Loucy (cell line): ENCODE results near the gene MALAT1.

Experiments
- H2AFZ ChIP-seq: fragments of 200-600 bp; sonication (generic); 2 replicates; pipeline ENCODE4 v1.6.0; 2016; ENCODE audit warnings: antibody characterized with exemption, mild to moderate bottlenecking, low read length, moderate library complexity
- H3F3A ChIP-seq: fragments of 200-600 bp; 2 replicates; pipeline ENCODE4 v1.6.0; 2016; ENCODE audit warnings: antibody characterized with exemption, low read depth, mild to moderate bottlenecking
- H3K27me3 ChIP-seq: fragments of 200-600 bp; sonication (generic); 2 replicates; pipeline ENCODE4 v1.6.1; 2014; ENCODE audit warnings: low read length, mild to moderate bottlenecking; ENCODE audit not compliant: insufficient read depth, poor library complexity, severe bottlenecking
- H3K36me3 ChIP-seq: fragments of 200-600 bp; sonication (generic); 2 replicates; pipeline ENCODE4 v1.6.1; 2016; ENCODE audit warnings: low read length; ENCODE audit not compliant: insufficient read depth
- H3K4me1 ChIP-seq: fragments of 200-600 bp; sonication (generic); 2 replicates; pipeline ENCODE4 v1.5.1; 2014; ENCODE audit warnings: low read length, mild to moderate bottlenecking; ENCODE audit not compliant: insufficient read depth, poor library complexity, severe bottlenecking
- H3K4me2 ChIP-seq: fragments of 200-600 bp; sonication (generic); 2 replicates; pipeline ENCODE4 v1.6.0; 2014; ENCODE audit warnings: antibody characterized with exemption, low read length, low read depth, mild to moderate bottlenecking; ENCODE audit not compliant: poor library complexity, severe bottlenecking
- H3K4me3 ChIP-seq: fragments of 200-600 bp; sonication (generic); 2 replicates; pipeline ENCODE4 v1.5.1; 2014; ENCODE audit warnings: low read length, mild to moderate bottlenecking, mixed read lengths; ENCODE audit not compliant: poor library complexity, severe bottlenecking
- H3K79me2 ChIP-seq: fragments of 200-600 bp; sonication (generic); 2 replicates; pipeline ENCODE4 v1.6.1; 2014; ENCODE audit warnings: low read length; ENCODE audit not compliant: insufficient read depth
- H3K9ac ChIP-seq: fragments of 200-600 bp; sonication (generic); 2 replicates; pipeline ENCODE4 v1.6.0; 2014; ENCODE audit warnings: mild to moderate bottlenecking, low read depth, low read length, moderate library complexity; ENCODE audit not compliant: poor library complexity, severe bottlenecking
- H3K9me2 ChIP-seq: fragments of 200-600 bp; sonication (generic); replicated peaks from 2 replicates; pipeline ENCODE4 v1.6.1; 2016; ENCODE audit warnings: low read depth, low read length, mixed read lengths
- H3K9me3 ChIP-seq: fragments of 200-600 bp; sonication (generic); 2 replicates; pipeline ENCODE4 v1.6.1; 2014; ENCODE audit warnings: mild to moderate bottlenecking, antibody characterized with exemption, low read length, low read depth; ENCODE audit not compliant: insufficient read depth
- H4K20me1 ChIP-seq: fragments of 200-600 bp; sonication (generic); 2 replicates; pipeline ENCODE4 v1.6.0; 2014; ENCODE audit warnings: antibody characterized with exemption, low read length, mild to moderate bottlenecking; ENCODE audit not compliant: insufficient read depth, poor library complexity, severe bottlenecking
- CTCF ChIP-seq: fragments of 200-600 bp; sonication (generic); conservative IDR thresholded peaks from 2 replicates; pipeline ENCODE4 v1.5.1; 2014; ENCODE audit warnings: mild to moderate bottlenecking, antibody characterized with exemption, low read length
- EZH2phosphoT487 ChIP-seq: fragments of 200-600 bp; IDR thresholded peaks from 2 replicates; pipeline ENCODE4 v1.6.1; 2018; ENCODE audit warnings: antibody characterized with exemption, mild to moderate bottlenecking, moderate library complexity, borderline replicate concordance

MALAT1 gene

GRCh38 chr11:65477149-65477965, 21.5 kb upstream of the MALAT1 start:
- H3K9me3 ChIP-seq = no peaks in the 10 kb centered on the region
- no peaks in the 10 kb centered on the region for H3K27me3 ChIP-seq
- H3F3A ChIP-seq = no peaks in the 10 kb centered on the region
- no peaks in the 10 kb centered on the region for H3K36me3 ChIP-seq
- peak overlapping the region; percentile 88 for H3K4me2 ChIP-seq
- H3K9ac ChIP-seq = peak overlapping the region; percentile 91
- peak overlapping the region; percentile 84 for H3K4me3 ChIP-seq
- H3K9me2 ChIP-seq = no peaks in the 10 kb centered on the region
- no peaks in the 10 kb centered on the region for H4K20me1 ChIP-seq
- H2AFZ ChIP-seq = peak overlapping the region; percentile 61
- peaks cover 9% of the 10 kb centered on the region for H3K4me1 ChIP-seq
- H3K79me2 ChIP-seq = peaks cover 33% of the 10 kb centered on the region
- TF ChIP-seq EZH2phosphoT487 = no peak
- TF ChIP-seq CTCF = no peak

- no peak overlapping the region for H3K4me3 ChIP-seq
- H3K27me3 ChIP-seq = no peaks in the 10 kb centered on the region
- H3K79me2 ChIP-seq = peaks cover 33% of the 10 kb centered on the region
- no peaks in the 10 kb centered on the region for H4K20me1 ChIP-seq
- peaks cover 9% of the 10 kb centered on the region for H3K4me1 ChIP-seq
- H2AFZ ChIP-seq = no peak overlapping the region
- H3F3A ChIP-seq = no peaks in the 10 kb centered on the region
- H3K9ac ChIP-seq = peak overlapping the region; percentile 91
- H3K9me3 ChIP-seq = no peaks in the 10 kb centered on the region
- H3K9me2 ChIP-seq = no peaks in the 10 kb centered on the region
- H3K36me3 ChIP-seq = no peaks in the 10 kb centered on the region
- no peak overlapping the region for H3K4me2 ChIP-seq
- TF ChIP-seq EZH2phosphoT487 (no peak), CTCF (no peak)
Measured at GRCh38 chr11:65478388-65479183, 20.3 kb upstream of the MALAT1 start.

GRCh38 chr11:65479184-65480145, 19.4 kb upstream of the MALAT1 start:
- Histone ChIP-seq H3K36me3 (no peaks in the 10 kb centered on the region), H2AFZ (peak overlapping the region; percentile 27; the same call in 1 of the 2 replicates), H4K20me1 (no peaks in the 10 kb centered on the region), H3K9me3 (no peaks in the 10 kb centered on the region), H3K9ac (no peak overlapping the region), H3F3A (no peaks in the 10 kb centered on the region), H3K27me3 (no peaks in the 10 kb centered on the region), H3K79me2 (peaks cover 33% of the 10 kb centered on the region), H3K4me3 (no peak overlapping the region), H3K4me1 (peaks cover 9% of the 10 kb centered on the region), H3K9me2 (no peaks in the 10 kb centered on the region), H3K4me2 (no peak overlapping the region)
- TF ChIP-seq CTCF (peak; percentile 42), EZH2phosphoT487 (no peak)
